ENCODE data around the gene SIT1. TPM values are rescaled to one million over a fixed set of nuclear protein-coding genes. Genes with fewer than 3 reads are reported as not detected.

Gene SIT1
- total RNA-seq, 1 donor from 2014 or later, result not detected

DNA sequence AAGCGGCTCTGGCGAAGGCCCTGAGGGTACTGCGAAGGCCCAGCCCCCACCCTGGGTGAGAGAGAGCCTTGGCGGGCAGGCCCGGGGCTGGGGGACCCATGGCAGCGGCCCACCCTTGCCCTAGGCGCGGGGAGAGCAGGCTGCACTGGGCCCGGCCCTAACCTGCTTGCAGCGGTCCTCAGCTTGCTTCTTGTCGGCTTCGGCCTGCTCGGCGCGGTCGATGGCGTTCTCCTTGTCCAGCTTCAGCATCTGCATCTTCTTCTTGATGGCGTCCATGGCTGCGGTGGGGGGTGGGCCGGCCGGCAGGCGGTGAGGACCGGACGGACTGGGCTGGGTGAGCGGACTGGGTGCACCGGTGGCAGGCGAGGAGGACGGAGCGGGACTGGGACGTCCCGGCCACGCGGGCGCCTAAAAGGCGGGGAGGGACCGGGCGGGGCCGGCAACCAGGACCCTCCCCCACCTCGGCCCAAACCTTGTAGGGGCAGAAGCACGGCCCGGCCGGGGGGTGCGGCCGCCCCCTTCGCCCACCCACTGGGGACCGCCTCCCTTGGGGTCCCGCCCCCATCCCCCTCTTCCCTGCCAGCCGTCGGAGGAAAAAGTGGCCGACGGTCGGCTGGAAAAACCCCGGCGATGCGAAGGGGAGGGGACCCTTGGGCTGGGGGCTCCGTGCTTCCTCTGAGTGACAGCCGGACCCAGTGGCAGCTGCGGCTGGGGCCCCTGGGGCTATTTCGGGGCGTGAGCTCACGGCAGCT, 39.0 kb upstream of the SIT1 start, which contains the start of gene TPM2:
Gene TPM2, minus strand, starts transcription at position 384 of the 752 bp plus-strand sequence. Its CDS starts 108 bp downstream, at position 276.
- H3K4me1 Mint-ChIP-seq (ENCODE audit: low read depth), result peaks cover 5% of the 10 kb centered on the region

DNA sequence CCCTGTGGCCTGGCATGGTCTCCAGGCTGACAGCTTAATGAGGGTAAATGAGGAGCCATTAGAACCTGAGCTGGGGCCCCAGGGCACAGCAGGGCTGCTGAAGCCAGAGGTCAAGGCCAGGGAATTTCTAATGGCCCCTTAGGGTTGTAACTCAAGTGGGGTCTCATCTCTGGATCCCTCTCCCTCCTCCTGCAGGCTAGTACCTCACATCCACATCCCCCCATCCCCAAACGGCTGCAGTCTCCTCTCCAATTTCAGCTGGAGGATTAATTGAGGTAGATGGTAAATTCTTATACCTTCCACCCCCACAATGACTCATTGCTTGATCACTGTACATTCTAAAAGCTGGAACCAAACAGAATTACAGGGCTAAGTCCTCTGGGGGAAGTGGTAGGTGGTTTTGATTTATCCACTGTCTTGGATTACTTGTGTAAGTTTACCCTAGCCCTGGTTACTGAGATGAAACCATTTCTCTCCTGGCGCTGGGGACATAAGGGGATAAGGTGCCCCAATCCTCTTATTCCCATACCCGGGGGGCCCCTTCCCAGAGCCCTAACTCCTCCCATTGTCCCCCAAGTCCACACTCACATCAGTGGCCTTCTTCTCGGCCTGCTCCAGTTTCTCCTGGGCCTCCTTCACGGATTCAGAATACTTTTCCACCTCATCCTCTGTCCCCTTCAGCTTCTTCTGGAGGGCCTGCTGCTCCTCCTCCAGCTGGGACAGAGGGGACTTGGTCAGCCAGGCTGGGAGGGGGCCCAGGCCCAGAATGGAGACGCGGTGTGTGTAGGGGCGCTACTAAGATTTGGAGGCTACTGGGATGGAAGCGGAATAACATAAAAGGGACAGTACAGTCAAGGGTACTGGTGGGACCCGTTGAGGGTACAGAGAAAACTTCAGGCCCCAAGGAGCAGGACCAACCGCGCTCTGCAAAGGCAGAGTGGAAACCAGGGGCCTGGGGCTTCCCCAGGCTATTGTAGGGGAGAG, 38.1 kb upstream of the SIT1 start:
- H3K4me3 Mint-ChIP-seq (ENCODE audit: low read depth), result peak overlapping the region; percentile 71
- H3K27me3 Mint-ChIP-seq, result peaks cover 13% of the 10 kb centered on the region
- no peaks in the 10 kb centered on the region for H3K9me3 Mint-ChIP-seq (ENCODE audit: low read depth)
- peaks cover 5% of the 10 kb centered on the region for H3K4me1 Mint-ChIP-seq (ENCODE audit: low read depth)
- H3K36me3 Mint-ChIP-seq (ENCODE audit: insufficient read depth), result peaks cover 2% of the 10 kb centered on the region
- peak overlapping the region; percentile 37 for H3K27ac Mint-ChIP-seq
- no peak for DNase-seq (ENCODE audit: low spot score, unreplicated experiment)
- TF ChIP-seq, protein P1, sequence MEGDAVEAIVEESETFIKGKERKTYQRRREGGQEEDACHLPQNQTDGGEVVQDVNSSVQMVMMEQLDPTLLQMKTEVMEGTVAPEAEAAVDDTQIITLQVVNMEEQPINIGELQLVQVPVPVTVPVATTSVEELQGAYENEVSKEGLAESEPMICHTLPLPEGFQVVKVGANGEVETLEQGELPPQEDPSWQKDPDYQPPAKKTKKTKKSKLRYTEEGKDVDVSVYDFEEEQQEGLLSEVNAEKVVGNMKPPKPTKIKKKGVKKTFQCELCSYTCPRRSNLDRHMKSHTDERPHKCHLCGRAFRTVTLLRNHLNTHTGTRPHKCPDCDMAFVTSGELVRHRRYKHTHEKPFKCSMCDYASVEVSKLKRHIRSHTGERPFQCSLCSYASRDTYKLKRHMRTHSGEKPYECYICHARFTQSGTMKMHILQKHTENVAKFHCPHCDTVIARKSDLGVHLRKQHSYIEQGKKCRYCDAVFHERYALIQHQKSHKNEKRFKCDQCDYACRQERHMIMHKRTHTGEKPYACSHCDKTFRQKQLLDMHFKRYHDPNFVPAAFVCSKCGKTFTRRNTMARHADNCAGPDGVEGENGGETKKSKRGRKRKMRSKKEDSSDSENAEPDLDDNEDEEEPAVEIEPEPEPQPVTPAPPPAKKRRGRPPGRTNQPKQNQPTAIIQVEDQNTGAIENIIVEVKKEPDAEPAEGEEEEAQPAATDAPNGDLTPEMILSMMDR (IDR thresholded peaks at IDR 0.05; ENCODE audit: unreplicated experiment), result no peak

More for the DNA sequence above, 39.0 kb upstream of the SIT1 start, which contains the start of gene TPM2:
- Mint-ChIP-seq H3K4me3 (ENCODE audit: low read depth) (peak within 1 kb of the TSS; percentile 79), H3K27me3 (peaks cover 13% of the 10 kb centered on the region), H3K36me3 (ENCODE audit: insufficient read depth) (no peaks in the 10 kb centered on the region), H3K27ac (peak within 1 kb of the TSS; percentile 44), H3K9me3 (ENCODE audit: low read depth) (no peaks in the 10 kb centered on the region)
- DNase-seq (ENCODE audit: low spot score, unreplicated experiment), result peak; percentile 18
- TF ChIP-seq, protein P1 (IDR thresholded peaks at IDR 0.05; ENCODE audit: unreplicated experiment), result no peak

DNA sequence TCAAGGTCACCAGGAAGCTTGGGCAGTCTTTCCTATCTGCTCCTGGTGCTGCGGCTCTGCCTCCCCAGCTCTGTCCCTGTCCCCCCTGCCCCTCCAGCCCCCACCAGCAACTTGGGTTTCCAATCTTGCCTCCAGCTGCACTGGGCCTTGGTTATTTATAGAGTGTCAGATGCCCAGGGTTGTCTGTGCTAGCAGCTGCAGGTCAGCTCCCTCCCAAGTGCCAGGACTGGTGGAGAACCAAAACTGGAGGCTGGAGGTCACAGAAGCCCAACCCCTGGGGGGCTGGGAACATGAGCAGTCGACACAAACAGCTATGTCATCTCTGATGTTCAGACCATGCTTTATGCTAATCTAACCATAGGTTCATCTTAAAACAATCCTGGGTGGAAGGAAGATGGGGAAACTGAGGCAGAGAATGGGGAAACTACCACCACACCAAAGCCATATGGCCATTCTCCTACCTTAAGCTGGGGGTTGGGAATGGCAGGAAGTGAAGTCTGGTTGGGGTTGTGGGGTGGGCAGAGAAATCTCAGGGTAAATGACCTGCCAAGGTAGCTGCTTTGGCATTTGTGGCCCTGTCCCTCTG, 37.3 kb upstream of the SIT1 start:
- TF ChIP-seq, protein P1 (IDR thresholded peaks at IDR 0.05; ENCODE audit: unreplicated experiment), result no peak
- Mint-ChIP-seq H3K4me3 (ENCODE audit: low read depth) (no peak overlapping the region), H3K4me1 (ENCODE audit: low read depth) (peaks cover 5% of the 10 kb centered on the region), H3K9me3 (ENCODE audit: low read depth) (no peaks in the 10 kb centered on the region), H3K27me3 (peaks cover 13% of the 10 kb centered on the region), H3K36me3 (ENCODE audit: insufficient read depth) (peaks cover 2% of the 10 kb centered on the region), H3K27ac (no peak overlapping the region)
- DNase-seq (ENCODE audit: low spot score, unreplicated experiment), result no peak

DNA sequence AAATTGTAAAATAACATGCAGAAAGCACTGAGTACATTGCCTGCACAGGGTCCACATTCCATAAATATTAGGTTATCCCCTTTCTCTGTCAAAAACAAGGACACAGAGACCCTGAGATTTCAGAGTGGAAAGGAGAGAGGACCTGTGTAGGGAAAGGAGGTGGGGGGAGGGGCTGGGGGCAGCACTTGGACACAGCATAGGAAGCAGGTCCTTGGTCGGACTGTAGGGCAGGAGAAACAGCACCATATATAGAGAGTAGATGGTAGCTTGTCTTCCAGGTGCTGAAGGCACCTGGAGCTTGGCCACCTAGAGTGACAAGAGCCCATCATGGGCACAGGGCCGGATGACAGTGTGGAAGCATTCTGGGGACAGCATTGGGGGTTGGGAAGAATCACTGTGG, 36.6 kb upstream of the SIT1 start:
- DNase-seq (ENCODE audit: low spot score, unreplicated experiment), result no peak
- TF ChIP-seq, protein P1 (IDR thresholded peaks at IDR 0.05; ENCODE audit: unreplicated experiment), result no peak
- no peaks in the 10 kb centered on the region for H3K9me3 Mint-ChIP-seq (ENCODE audit: low read depth)
- H3K27ac Mint-ChIP-seq, result no peak overlapping the region
- peak overlapping the region; percentile 30 for H3K4me3 Mint-ChIP-seq (ENCODE audit: low read depth)
- H3K36me3 Mint-ChIP-seq (ENCODE audit: insufficient read depth), result peaks cover 2% of the 10 kb centered on the region
- peaks cover 5% of the 10 kb centered on the region for H3K4me1 Mint-ChIP-seq (ENCODE audit: low read depth)
- peaks cover 13% of the 10 kb centered on the region for H3K27me3 Mint-ChIP-seq
